Activated CD4-positive, CD25-positive, alpha-beta regulatory T cell (primary cell): ENCODE results near the gene ATG9A.
"Not testable (repeated sequence)": the region's sequence is repeated elsewhere in the genome, so short reads cannot be mapped to it uniquely, and the experiment has no call there.

Experiments used
- DNase-seq, 4 experiments: peaks; one replicate each; lab custom pipeline; 2025; lab: John Stamatoyannopoulos, UW

ATG9A gene

GRCh38 chr2:219229305-219230058, at the start of gene ATG9A, which contains the start of gene ANKZF1:
Gene ATG9A (minus strand): TSS chr2:219229636. CDS start chr2:219228024, 1,612 bp downstream.
Gene ANKZF1 (plus strand): TSS chr2:219229806. CDS start chr2:219230258, 452 bp downstream.
- DNase-seq = peak; percentile 90 to 96 (median 94)

- no peak for DNase-seq
Measured at GRCh38 chr2:219278655-219279150, 49.3 kb upstream of the ATG9A start.

- peak; percentile 30 to 63 (median 35) for DNase-seq
Measured at GRCh38 chr2:219277703-219278654, 48.5 kb upstream of the ATG9A start.

- no peak for DNase-seq
Measured at GRCh38 chr2:219274361-219274921, 45.0 kb upstream of the ATG9A start.

- DNase-seq = no peak
Measured at GRCh38 chr2:219273937-219274336, 44.5 kb upstream of the ATG9A start.

- DNase-seq = no peak
Measured at GRCh38 chr2:219272995-219273394, 43.6 kb upstream of the ATG9A start.

GRCh38 chr2:219272356-219272755, 42.9 kb upstream of the ATG9A start:
- DNase-seq = no peak

GRCh38 chr2:219271021-219271420, 41.6 kb upstream of the ATG9A start:
- no peak for DNase-seq

- DNase-seq = no peak
Measured at GRCh38 chr2:219270055-219270372, 40.6 kb upstream of the ATG9A start.

GRCh38 chr2:219269362-219270054, 40.1 kb upstream of the ATG9A start:
- no peak for DNase-seq

- DNase-seq = no peak
Measured at GRCh38 chr2:219268294-219268693, 38.9 kb upstream of the ATG9A start.

- no peak for DNase-seq
Measured at GRCh38 chr2:219266886-219267285, 37.5 kb upstream of the ATG9A start.

GRCh38 chr2:219266232-219266631, 36.8 kb upstream of the ATG9A start:
- no peak for DNase-seq

GRCh38 chr2:219261024-219261855, 31.8 kb upstream of the ATG9A start:
- no peak for DNase-seq

GRCh38 chr2:219258942-219259341, 29.5 kb upstream of the ATG9A start:
- DNase-seq = not testable (repeated sequence)

- DNase-seq = no peak
Measured at GRCh38 chr2:219254590-219255201, 25.3 kb upstream of the ATG9A start.

GRCh38 chr2:219253753-219254589, 24.5 kb upstream of the ATG9A start, which contains the start of gene TUBA4A:
Gene TUBA4A (minus strand): TSS chr2:219253918. CDS start chr2:219253858, 60 bp downstream.
- DNase-seq = peak; percentile 81 to 90 (median 87)

GRCh38 chr2:219252900-219253752, 23.7 kb upstream of the ATG9A start, which contains the start of gene TUBA4B:
Gene TUBA4B (plus strand): TSS chr2:219253243. CDS start chr2:219253408, 165 bp downstream.
- DNase-seq = peak in 2 of 4 experiments; percentile 18 to 23
